Measurements from ENCODE around the gene CERT1. TPM values are rescaled to one million over a fixed set of nuclear protein-coding genes. Genes with fewer than 3 reads are reported as not detected.

Gene CERT1
- total RNA-seq, 4 donors from 2014 or later: 36.9 to 65.8 (median 43.0) TPM

DNA sequence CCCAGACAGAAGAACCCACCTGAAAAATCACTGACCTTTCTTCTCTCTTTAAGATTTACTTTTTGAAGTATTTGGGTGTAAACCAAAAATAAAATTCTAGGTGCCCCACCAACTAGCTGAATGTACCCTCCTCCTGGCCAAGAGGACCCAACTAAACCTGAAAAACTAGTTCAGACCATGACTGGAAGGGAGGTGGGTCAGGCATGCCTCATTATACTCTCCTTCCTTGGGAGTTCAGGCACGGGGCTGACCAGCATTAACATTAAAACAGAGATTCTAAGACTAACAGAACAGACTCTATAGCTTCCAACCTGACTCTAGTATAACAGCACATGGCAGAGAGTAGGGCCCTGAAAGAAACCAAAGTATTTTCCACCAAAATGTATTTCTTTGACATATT, 61.4 kb downstream of the CERT1 start:
- no peak overlapping the region for H3K4me3 ChIP-seq
- intact Hi-C loops (cut with DNase I; ENCODE audit: low total_unique reads): no loop called here
- DNase-seq: no peak
- no peaks in the 10 kb centered on the region for H3K36me3 ChIP-seq
- H3K9me3 ChIP-seq: no peaks in the 10 kb centered on the region
- TF ChIP-seq, protein P1, sequence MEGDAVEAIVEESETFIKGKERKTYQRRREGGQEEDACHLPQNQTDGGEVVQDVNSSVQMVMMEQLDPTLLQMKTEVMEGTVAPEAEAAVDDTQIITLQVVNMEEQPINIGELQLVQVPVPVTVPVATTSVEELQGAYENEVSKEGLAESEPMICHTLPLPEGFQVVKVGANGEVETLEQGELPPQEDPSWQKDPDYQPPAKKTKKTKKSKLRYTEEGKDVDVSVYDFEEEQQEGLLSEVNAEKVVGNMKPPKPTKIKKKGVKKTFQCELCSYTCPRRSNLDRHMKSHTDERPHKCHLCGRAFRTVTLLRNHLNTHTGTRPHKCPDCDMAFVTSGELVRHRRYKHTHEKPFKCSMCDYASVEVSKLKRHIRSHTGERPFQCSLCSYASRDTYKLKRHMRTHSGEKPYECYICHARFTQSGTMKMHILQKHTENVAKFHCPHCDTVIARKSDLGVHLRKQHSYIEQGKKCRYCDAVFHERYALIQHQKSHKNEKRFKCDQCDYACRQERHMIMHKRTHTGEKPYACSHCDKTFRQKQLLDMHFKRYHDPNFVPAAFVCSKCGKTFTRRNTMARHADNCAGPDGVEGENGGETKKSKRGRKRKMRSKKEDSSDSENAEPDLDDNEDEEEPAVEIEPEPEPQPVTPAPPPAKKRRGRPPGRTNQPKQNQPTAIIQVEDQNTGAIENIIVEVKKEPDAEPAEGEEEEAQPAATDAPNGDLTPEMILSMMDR (IDR thresholded peaks at IDR 0.05): no peak
- TF ChIP-seq POLR2A (IDR thresholded peaks at IDR 0.05): no peak
- peaks cover 0 to 3% of the 10 kb centered on the region in 2 donors for H3K4me1 ChIP-seq
- H3K27ac ChIP-seq: no peak overlapping the region
- H3K27me3 ChIP-seq: no peaks in the 10 kb centered on the region

DNA sequence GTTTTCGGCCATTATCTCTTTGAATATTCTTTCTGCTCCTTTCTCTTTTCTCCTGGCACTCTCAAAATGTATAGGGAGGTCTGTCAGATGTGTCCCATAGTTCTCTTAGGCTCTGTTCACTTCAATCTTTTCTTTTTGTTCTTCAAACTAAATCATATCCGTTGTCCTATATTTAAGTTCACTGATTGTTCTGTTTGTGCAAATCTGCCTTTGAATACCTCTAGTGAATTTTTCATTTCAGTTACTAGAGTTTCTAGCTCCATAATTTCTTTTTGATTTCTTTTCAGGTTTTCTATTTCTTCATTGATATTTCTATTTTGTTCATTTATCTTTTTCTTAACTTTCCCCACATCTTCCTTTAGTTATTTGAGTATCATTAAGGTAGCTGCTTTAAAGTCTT, 65.4 kb downstream of the CERT1 start:
- Histone ChIP-seq H3K27me3 (no peaks in the 10 kb centered on the region), H3K27ac (no peak overlapping the region), H3K4me1 (no peaks in the 10 kb centered on the region), H3K36me3 (no peaks in the 10 kb centered on the region), H3K9me3 (no peaks in the 10 kb centered on the region), H3K4me3 (no peak overlapping the region)
- TF ChIP-seq, protein P1 (IDR thresholded peaks at IDR 0.05): no peak
- no peak for TF ChIP-seq POLR2A (IDR thresholded peaks at IDR 0.05)
- no peak for DNase-seq
- intact Hi-C loops (cut with DNase I; ENCODE audit: low total_unique reads): no loop called here

DNA sequence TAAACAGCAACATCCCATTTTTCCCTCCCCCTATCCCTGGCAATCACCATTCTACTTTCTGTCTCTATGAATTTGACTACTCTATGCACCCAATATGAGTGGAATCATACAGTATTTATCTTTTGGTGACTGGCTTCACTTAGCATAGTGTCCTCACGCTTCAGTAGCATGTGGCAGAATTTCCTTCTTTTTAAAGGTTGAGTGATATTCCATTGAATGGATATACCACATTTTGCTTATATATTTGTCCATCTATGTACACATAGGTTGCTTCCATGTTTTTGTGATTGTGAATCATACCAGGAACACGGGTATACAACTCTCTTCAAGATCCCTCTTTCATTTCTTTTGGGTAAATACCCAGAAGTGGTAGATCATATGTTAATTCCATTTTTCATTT, 69.9 kb downstream of the CERT1 start:
- Histone ChIP-seq H3K36me3 (no peaks in the 10 kb centered on the region), H3K27me3 (no peaks in the 10 kb centered on the region), H3K4me1 (no peaks in the 10 kb centered on the region), H3K9me3 (no peaks in the 10 kb centered on the region), H3K27ac (no peak overlapping the region), H3K4me3 (no peak overlapping the region)
- TF ChIP-seq, protein P1 (IDR thresholded peaks at IDR 0.05): no peak
- no peak for TF ChIP-seq POLR2A (IDR thresholded peaks at IDR 0.05)
- intact Hi-C loops (cut with DNase I; ENCODE audit: low total_unique reads): no loop called here
- DNase-seq: no peak

DNA sequence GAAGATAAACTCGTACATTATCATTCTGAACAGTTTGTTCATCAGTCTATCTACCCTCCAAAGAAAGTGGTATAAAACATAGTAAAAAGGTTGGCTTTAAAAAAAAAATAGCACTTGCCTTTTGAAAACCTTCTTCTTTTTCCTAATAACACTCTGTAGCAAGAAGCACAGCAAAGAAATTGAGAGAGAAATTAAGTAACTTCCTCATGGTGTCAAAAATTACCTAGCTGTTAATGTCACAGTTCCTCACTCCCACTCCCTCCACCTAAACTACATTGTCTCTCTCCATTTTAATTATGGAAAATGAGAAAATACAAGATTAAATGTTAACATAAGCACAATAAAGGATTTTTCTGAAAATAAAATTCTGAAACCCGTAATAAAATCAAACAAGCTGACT, 72.2 kb downstream of the CERT1 start:
- H3K36me3 ChIP-seq: no peaks in the 10 kb centered on the region
- H3K27me3 ChIP-seq: no peaks in the 10 kb centered on the region
- no peaks in the 10 kb centered on the region for H3K4me1 ChIP-seq
- H3K9me3 ChIP-seq: no peaks in the 10 kb centered on the region
- TF ChIP-seq POLR2A (IDR thresholded peaks at IDR 0.05): no peak
- TF ChIP-seq, protein P1 (IDR thresholded peaks at IDR 0.05): no peak
- DNase-seq: no peak
- H3K27ac ChIP-seq: no peak overlapping the region
- H3K4me3 ChIP-seq: no peak overlapping the region
- intact Hi-C loops (cut with DNase I; ENCODE audit: low total_unique reads): no loop called here

DNA sequence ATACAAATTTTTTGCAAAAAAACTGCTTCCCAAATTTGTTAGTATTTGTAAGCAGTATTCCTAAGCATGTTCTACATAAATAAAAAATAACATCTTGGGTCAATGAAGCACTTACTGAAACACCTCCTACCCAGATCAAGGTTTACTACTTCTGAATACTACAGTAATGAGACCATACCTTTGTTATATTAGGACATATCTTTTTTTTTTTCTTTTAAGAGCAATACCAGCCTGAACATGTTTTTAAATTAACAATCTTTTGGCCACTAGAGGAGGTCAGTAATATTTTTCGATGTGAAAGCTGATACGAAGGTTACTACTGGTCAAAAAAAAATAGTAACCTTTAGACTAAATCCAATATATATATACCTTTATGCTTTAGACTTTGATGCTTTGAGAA, 72.7 kb downstream of the CERT1 start:
- no peaks in the 10 kb centered on the region for H3K36me3 ChIP-seq
- TF ChIP-seq POLR2A (IDR thresholded peaks at IDR 0.05): no peak
- TF ChIP-seq, protein P1 (IDR thresholded peaks at IDR 0.05): no peak

More for the DNA sequence above, 72.7 kb downstream of the CERT1 start:
- Histone ChIP-seq H3K9me3 (no peaks in the 10 kb centered on the region), H3K27ac (no peak overlapping the region), H3K4me1 (no peaks in the 10 kb centered on the region), H3K27me3 (no peaks in the 10 kb centered on the region), H3K4me3 (no peak overlapping the region)
- intact Hi-C loops (cut with DNase I; ENCODE audit: low total_unique reads): no loop called here
- no peak for DNase-seq
